Activated CD4-positive, alpha-beta T cell treated with anti-CD3 and anti-CD28 coated beads, Interleukin-2, amount 50 U/mL, for 16 hours (primary cell): Measurements from ENCODE around the gene KRT14.
A peak's percentile ranks its signal among the peaks of the same experiment; 100 is the strongest.
"Not testable (repeated sequence)": the region's sequence is repeated elsewhere in the genome, so short reads cannot be mapped to it uniquely, and the experiment has no call there.

ENCODE experiments used
- DNase-seq: peaks from one replicate; pipeline ENCODE4 v3.0.0-alpha.2; 2020

The KRT14 gene

GRCh38 chr17:41576740-41577139 lies 10.0 kb downstream of the KRT14 start:
- not testable (repeated sequence) for DNase-seq

GRCh38 chr17:41575336-41575735 lies 11.4 kb downstream of the KRT14 start:
- no peak for DNase-seq

- no peak for DNase-seq
These were observed 14.9 kb downstream of the KRT14 start, which contains the start of gene KRT9 for GRCh38 chr17:41571561-41572434. KRT9 (minus strand) TSS chr17:41572059; CDS start chr17:41571992, 67 bp downstream.

- no peak for DNase-seq
These were observed 19.4 kb downstream of the KRT14 start for GRCh38 chr17:41567317-41567716.

GRCh38 chr17:41565338-41565737 lies 21.4 kb downstream of the KRT14 start:
- DNase-seq: no peak

GRCh38 chr17:41563607-41564170 lies 23.0 kb downstream of the KRT14 start:
- DNase-seq: no peak

- no peak for DNase-seq
These were observed 25.1 kb downstream of the KRT14 start for GRCh38 chr17:41561554-41561953.

GRCh38 chr17:41559548-41559947 lies 27.1 kb downstream of the KRT14 start:
- no peak for DNase-seq

- DNase-seq: no peak
These were observed 29.8 kb downstream of the KRT14 start for GRCh38 chr17:41556931-41557330.

- no peak for DNase-seq
These were observed 30.4 kb downstream of the KRT14 start for GRCh38 chr17:41556306-41556705.

- no peak for DNase-seq
These were observed 31.4 kb downstream of the KRT14 start for GRCh38 chr17:41555105-41555887.

GRCh38 chr17:41553987-41554680 lies 32.6 kb downstream of the KRT14 start:
- DNase-seq: no peak

- no peak for DNase-seq
These were observed 33.5 kb downstream of the KRT14 start for GRCh38 chr17:41553176-41553575.

- no peak for DNase-seq
These were observed 34.2 kb downstream of the KRT14 start for GRCh38 chr17:41552455-41552854.

- DNase-seq: no peak
These were observed 35.3 kb downstream of the KRT14 start for GRCh38 chr17:41551365-41551764.

- no peak for DNase-seq
These were observed 37.1 kb downstream of the KRT14 start for GRCh38 chr17:41549596-41550039.

GRCh38 chr17:41548844-41549595 lies 37.7 kb downstream of the KRT14 start:
- DNase-seq: peak; percentile 83

GRCh38 chr17:41547921-41548843 lies 38.5 kb downstream of the KRT14 start:
- peak; percentile 72 for DNase-seq

GRCh38 chr17:41547378-41547841 lies 39.3 kb downstream of the KRT14 start:
- no peak for DNase-seq

GRCh38 chr17:41546819-41547218 lies 39.9 kb downstream of the KRT14 start:
- no peak for DNase-seq
